ENCODE results near the gene TNFRSF13B. TPM values are rescaled to one million over a fixed set of nuclear protein-coding genes. Genes with fewer than 3 reads are reported as not detected.

The TNFRSF13B gene
- total and polyA plus RNA-seq, 2 donors (not counting 3 experiments of a cell fraction or from before 2014, with no cell fraction given) = not detected

- no TSS peak for BruUV-seq (replicated peaks)
- dilution Hi-C loops (cut with MboI; ENCODE audit: extremely low pct_ligation_motif_present, low sequenced_read_pairs) = no loop called here
- Histone ChIP-seq H3K9me1 (replicated peaks; ENCODE audit: control insufficient read depth, extremely low read depth, insufficient read depth, low read length) (no peaks in the 10 kb centered on the region), H3K4me3 (replicated peaks in 1 of 3; ENCODE audit: insufficient read depth in 1 of 3, low read depth in 1 of 3, low read length in 3 of 3) (no peak overlapping the region), H3K79me2 (ENCODE audit: control insufficient read depth, insufficient read depth, low read length) (no peaks in the 10 kb centered on the region), H3K9me3 (replicated peaks; ENCODE audit: control insufficient read depth, insufficient read depth, low read length) (no peaks in the 10 kb centered on the region), H3K4me1 (ENCODE audit: control insufficient read depth, extremely low read depth, insufficient read depth, low read length) (no peaks in the 10 kb centered on the region), H4K20me1 (replicated peaks; ENCODE audit: control insufficient read depth, extremely low read depth, insufficient read depth, low read length) (no peaks in the 10 kb centered on the region), H3K4me2 (ENCODE audit: insufficient read depth, low read length) (no peak overlapping the region), H2AFZ (ENCODE audit: low read depth, low read length) (no peak overlapping the region), H3K27me3 (ENCODE audit: control insufficient read depth in 2 of 2, insufficient read depth in 2 of 2, low read length in 2 of 2) (peaks cover 4 to 12% of the 10 kb centered on the region in 2 experiments), H3K36me3 (ENCODE audit: control insufficient read depth in 2 of 2, extremely low read depth in 1 of 2, insufficient read depth in 2 of 2, low read length in 2 of 2) (no peaks in the 10 kb centered on the region), H3K9ac (replicated peaks; ENCODE audit: extremely low read depth, insufficient read depth, low read length) (no peak overlapping the region), H3K27ac (ENCODE audit: insufficient read depth, low read depth, low read length) (no peak overlapping the region)
- TF ChIP-seq POLR2A (IDR thresholded peaks at IDR 0.05; ENCODE audit: low read depth, low read length) = no peak
- TF ChIP-seq CTCF (IDR thresholded peaks at IDR 0.05; ENCODE audit: extremely low read depth in 1 of 2, insufficient read depth in 1 of 2, low read depth in 1 of 2, low read length in 2 of 2) = no peak
- TF ChIP-seq POLR2AphosphoS5 (IDR thresholded peaks at IDR 0.05; ENCODE audit: insufficient read depth, low read depth, low read length) = no peak
- TF ChIP-seq EZH2 (IDR thresholded peaks at IDR 0.05; ENCODE audit: borderline replicate concordance, low read depth, low read length, severe bottlenecking) = no peak
- no peak for TF ChIP-seq JUN (IDR thresholded peaks at IDR 0.05; ENCODE audit: borderline replicate concordance, insufficient read depth, insufficient read length, low read depth)
- no peak for TF ChIP-seq MYC (IDR thresholded peaks at IDR 0.05; ENCODE audit: low read depth, low read length)
- no peak for TF ChIP-seq FOS (IDR thresholded peaks at IDR 0.05; ENCODE audit: borderline replicate concordance, insufficient read depth, low read length)
- no peak for TF ChIP-seq MAX (IDR thresholded peaks at IDR 0.05; ENCODE audit: insufficient read depth, insufficient read length)
- no peak for TF ChIP-seq GATA2 (IDR thresholded peaks at IDR 0.05; ENCODE audit: insufficient read depth, insufficient read length, low read depth, low read length)
- DNase-seq (ENCODE audit: low read depth, low spot score) (no peak), FAIRE-seq (no peak)
- intact Hi-C loops (cut with micrococcal nuclease) = no loop called here
- CTCF ChIA-PET = interaction anchor here (9.7 kb wide), 1 partner anchor 10 kb away, joined by 100 read pairs; no protein-coding TSS in a partner anchor
- POLR2A ChIA-PET = no interaction called here
These were observed 10.0 kb upstream of the TNFRSF13B start for GRCh38 chr17:16981928-16982327.
